HEK293T (cell line): ENCODE measurements around the gene CPM.

Source experiments
- CTCF ChIA-PET: fragments of 350-600 bp; formaldehyde crosslinking; extraction: SDS; loops from one replicate; lab custom pipeline; 2021; ENCODE audit warnings: antibody characterized with exemption, inconsistent platforms; lab: Yijun Ruan, JAX
- POLR2A ChIA-PET: fragments of 350-600 bp; formaldehyde crosslinking; extraction: SDS; loops from one replicate; lab custom pipeline; 2020; ENCODE audit warnings: antibody characterized with exemption, inconsistent platforms; lab: Yijun Ruan, JAX
- DNase-seq: peaks from one replicate; pipeline ENCODE4 v3.0.0; 2012; ENCODE audit warnings: mixed read lengths; ENCODE audit errors: extremely low spot score
- ARNT ChIP-seq: fragments of 450-650 bp; IDR thresholded peaks from 2 replicates; pipeline ENCODE4 v1.6.1; 2017; ENCODE audit warnings: mild to moderate bottlenecking
- BHLHE40 ChIP-seq: fragments of 450-650 bp; IDR thresholded peaks from 2 replicates; pipeline ENCODE4 v1.6.1; 2016; ENCODE audit warnings: mild to moderate bottlenecking, moderate library complexity, borderline replicate concordance
- CTBP1 ChIP-seq: fragments of 450-650 bp; IDR thresholded peaks from 2 replicates; pipeline ENCODE4 v1.6.1; 2016; ENCODE audit warnings: borderline replicate concordance
- ELF4 ChIP-seq: fragments of 450-650 bp; IDR thresholded peaks from 2 replicates; pipeline ENCODE4 v1.6.1; 2017; ENCODE audit warnings: antibody characterized with exemption
- FOXA1 ChIP-seq: fragments of 450-650 bp; IDR thresholded peaks from 2 replicates; pipeline ENCODE4 v1.6.1; 2016; ENCODE audit warnings: mild to moderate bottlenecking
- FOXK2 ChIP-seq: fragments of 450-650 bp; IDR thresholded peaks from 2 replicates; pipeline ENCODE4 v1.6.1; 2016; ENCODE audit warnings: mild to moderate bottlenecking
- FOXM1 ChIP-seq: fragments of 450-650 bp; IDR thresholded peaks from 2 replicates; pipeline ENCODE4 v1.6.1; 2017; ENCODE audit warnings: mild to moderate bottlenecking, borderline replicate concordance
- HDGF ChIP-seq: fragments of 450-650 bp; IDR thresholded peaks from 2 replicates; pipeline ENCODE4 v1.6.1; 2017; ENCODE audit warnings: antibody characterized with exemption, borderline replicate concordance
- L3MBTL2 ChIP-seq: fragments of 450-650 bp; conservative IDR thresholded peaks from 2 replicates; pipeline ENCODE4 v1.6.1; 2016; ENCODE audit warnings: mild to moderate bottlenecking
- LEF1 ChIP-seq: fragments of 450-650 bp; IDR thresholded peaks from 2 replicates; pipeline ENCODE4 v1.6.1; 2017; ENCODE audit warnings: mild to moderate bottlenecking, borderline replicate concordance
- NFRKB ChIP-seq: fragments of 450-650 bp; IDR thresholded peaks from 2 replicates; pipeline ENCODE4 v1.6.1; 2016; ENCODE audit warnings: mild to moderate bottlenecking, moderate library complexity
- PKNOX1 ChIP-seq: fragments of 450-650 bp; IDR thresholded peaks from 2 replicates; pipeline ENCODE4 v1.6.1; 2016
- SP1 ChIP-seq: fragments of 450-650 bp; IDR thresholded peaks from 2 replicates; pipeline ENCODE4 v1.6.1; 2017
- SUZ12 ChIP-seq: fragments of 450-650 bp; IDR thresholded peaks from 2 replicates; pipeline ENCODE4 v1.6.1; 2016; ENCODE audit warnings: mild to moderate bottlenecking
- TARDBP ChIP-seq: fragments of 450-650 bp; IDR thresholded peaks from 2 replicates; pipeline ENCODE4 v1.6.1; 2016
- ZNF384 ChIP-seq: fragments of 450-650 bp; IDR thresholded peaks from 2 replicates; pipeline ENCODE4 v1.6.1; 2016

Gene CPM

GRCh38 chr12:68873316-68873715 lies 59.7 kb downstream of the CPM start:
- ChIA-PET POLR2A (no interaction called here), CTCF (no interaction called here)
- no peak for DNase-seq
- no peak for TF ChIP-seq L3MBTL2
- TF ChIP-seq SUZ12, result no peak
- no peak for TF ChIP-seq CTBP1
- no peak for TF ChIP-seq PKNOX1
- TF ChIP-seq LEF1, result no peak
- no peak for TF ChIP-seq ARNT
- no peak for TF ChIP-seq ELF4
- no peak for TF ChIP-seq FOXK2
- TF ChIP-seq NFRKB, result no peak
- no peak for TF ChIP-seq SP1
- TF ChIP-seq FOXA1, result no peak
- no peak for TF ChIP-seq ZNF384
- TF ChIP-seq BHLHE40, result no peak
- TF ChIP-seq HDGF, result no peak
- TF ChIP-seq FOXM1, result no peak

GRCh38 chr12:68871921-68872320 lies 61.0 kb downstream of the CPM start:
- ChIA-PET POLR2A (no interaction called here), CTCF (no interaction called here)
- peak; percentile 14 for DNase-seq
- TF ChIP-seq ARNT (no peak), PKNOX1 (no peak), ELF4 (no peak), HDGF (no peak), SP1 (no peak), FOXK2 (no peak), FOXA1 (no peak), TARDBP (no peak), NFRKB (no peak), FOXM1 (no peak), ZNF384 (no peak), BHLHE40 (no peak), LEF1 (no peak), L3MBTL2 (no peak), CTBP1 (no peak), SUZ12 (no peak)

GRCh38 chr12:68871396-68871795 lies 61.6 kb downstream of the CPM start:
- TF ChIP-seq ZNF384 (no peak), ELF4 (no peak), ARNT (no peak), L3MBTL2 (no peak), LEF1 (no peak), CTBP1 (no peak), PKNOX1 (no peak), BHLHE40 (no peak), HDGF (no peak), FOXM1 (no peak)
- ChIA-PET CTCF (no interaction called here), POLR2A (no interaction called here)
- DNase-seq, result no peak

GRCh38 chr12:68870443-68870842 lies 62.5 kb downstream of the CPM start:
- no peak for DNase-seq
- TF ChIP-seq HDGF, result no peak
- no peak for TF ChIP-seq FOXM1
- TF ChIP-seq LEF1, result no peak
- TF ChIP-seq SP1, result no peak
- no peak for TF ChIP-seq ARNT
- TF ChIP-seq PKNOX1, result no peak
- TF ChIP-seq NFRKB, result no peak
- TF ChIP-seq BHLHE40, result no peak
- ChIA-PET POLR2A (no interaction called here), CTCF (no interaction called here)

GRCh38 chr12:68870011-68870410 lies 63.0 kb downstream of the CPM start:
- ChIA-PET POLR2A (no interaction called here), CTCF (no interaction called here)
- TF ChIP-seq ARNT, result no peak
- TF ChIP-seq TARDBP, result no peak
- TF ChIP-seq FOXM1, result no peak
- no peak for DNase-seq

GRCh38 chr12:68868043-68868790 lies 64.8 kb downstream of the CPM start:
- no peak for DNase-seq
- TF ChIP-seq HDGF (no peak), PKNOX1 (no peak), ARNT (no peak), ZNF384 (no peak), CTBP1 (no peak), FOXA1 (no peak)
- ChIA-PET POLR2A (no interaction called here), CTCF (interaction anchor here (1.3 kb wide), 1 partner anchor 202 kb away, joined by 3 read pairs; no protein-coding TSS in a partner anchor)
